Activated naive CD4-positive, alpha-beta T cell (primary cell): Measurements from ENCODE around the gene SLC17A1.
"Not testable (repeated sequence)": the region's sequence is repeated elsewhere in the genome, so short reads cannot be mapped to it uniquely, and the experiment has no call there.

Experiments used
- DNase-seq, 4 experiments: peaks; one replicate each; lab custom pipeline; 2025; lab: John Stamatoyannopoulos, UW

The SLC17A1 gene

DNA sequence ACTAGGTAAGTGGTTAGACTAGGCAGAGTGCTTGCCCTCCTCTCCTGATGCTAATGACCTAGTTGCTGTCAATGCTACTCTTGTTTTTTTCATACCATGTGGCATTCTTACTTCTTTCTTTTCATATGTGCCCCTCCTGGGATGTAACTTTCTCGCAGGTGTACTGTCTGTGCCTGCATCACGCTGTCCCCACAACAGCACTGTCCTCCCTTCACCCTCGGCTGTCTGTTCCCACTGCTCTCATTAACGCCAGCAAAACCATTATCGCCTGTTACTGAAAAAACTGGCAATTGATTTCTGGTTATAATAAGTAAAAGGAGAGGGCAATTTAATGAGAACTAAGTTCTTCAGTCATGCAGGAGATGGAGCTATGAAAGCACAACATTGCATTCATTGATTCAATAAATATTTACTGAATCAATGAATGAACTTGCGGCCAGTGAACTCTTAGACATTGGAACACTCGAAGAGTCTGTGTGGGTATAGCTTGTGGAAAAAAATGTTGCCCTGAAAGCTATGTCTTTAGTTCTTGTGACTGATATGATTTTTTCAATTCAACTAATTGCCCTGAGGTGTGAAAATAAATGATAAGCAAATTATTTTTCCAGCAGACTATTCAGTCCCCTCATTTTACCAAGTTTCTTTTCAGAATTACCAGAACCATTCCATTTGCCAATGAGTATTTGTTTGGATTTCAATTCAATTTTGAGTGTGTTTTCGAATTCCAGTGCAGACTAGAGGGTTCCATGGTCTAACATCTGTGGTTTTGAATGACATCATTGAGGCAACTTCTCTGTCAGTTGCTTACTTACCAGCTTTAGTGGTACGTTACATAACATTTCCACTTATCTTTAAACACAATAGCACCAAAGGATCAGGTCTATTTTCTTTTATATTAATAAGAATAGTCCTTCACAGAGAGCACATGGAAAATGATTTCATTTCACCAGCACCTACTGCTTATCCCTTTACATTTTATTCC lies 75.2 kb downstream of the SLC17A1 start:
- DNase-seq = no peak

DNA sequence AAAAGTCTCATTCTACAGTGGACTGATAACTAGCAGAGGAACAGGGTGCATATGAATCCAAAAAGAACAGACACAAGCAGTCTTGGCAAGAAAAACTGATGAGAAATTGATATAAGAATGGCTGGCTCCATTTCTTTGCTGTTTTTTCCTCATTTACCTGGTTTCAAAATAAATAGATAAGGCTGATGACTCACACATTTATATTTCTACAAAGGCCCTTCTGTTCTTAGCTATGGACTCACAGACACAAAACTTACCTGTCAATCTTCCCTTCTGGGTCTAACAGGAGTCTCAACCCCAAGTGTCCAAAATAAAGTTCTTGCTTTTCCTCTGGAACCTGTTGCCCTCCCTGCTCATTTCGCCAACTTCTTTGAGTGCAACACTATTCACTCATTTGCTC lies 76.4 kb downstream of the SLC17A1 start:
- DNase-seq = no peak

DNA sequence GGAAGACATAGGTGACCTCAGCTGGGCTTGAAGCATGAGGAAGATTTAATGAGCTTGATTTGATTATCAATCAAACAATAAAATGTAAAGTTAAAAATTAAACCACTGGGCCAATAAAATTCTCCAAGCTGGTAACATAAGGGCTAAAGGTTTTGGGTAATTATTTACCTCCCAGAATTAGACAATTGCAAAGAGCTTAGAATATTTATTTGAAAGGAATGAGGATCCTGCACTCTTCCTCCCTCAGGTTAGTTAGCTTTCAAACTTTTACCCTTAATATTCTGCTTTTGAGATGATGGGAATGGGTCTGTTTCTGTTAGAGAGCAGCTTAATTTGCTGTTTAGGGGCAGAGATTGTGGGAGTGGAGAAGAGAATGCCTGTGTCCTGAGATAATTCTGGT lies 77.3 kb downstream of the SLC17A1 start, which contains the start of gene SLC17A4:
TSS of gene SLC17A4 (plus strand) at position 208 of the 400 bp plus-strand sequence. CDS start 7,221 bp downstream, outside the sequence.
- no peak for DNase-seq

DNA sequence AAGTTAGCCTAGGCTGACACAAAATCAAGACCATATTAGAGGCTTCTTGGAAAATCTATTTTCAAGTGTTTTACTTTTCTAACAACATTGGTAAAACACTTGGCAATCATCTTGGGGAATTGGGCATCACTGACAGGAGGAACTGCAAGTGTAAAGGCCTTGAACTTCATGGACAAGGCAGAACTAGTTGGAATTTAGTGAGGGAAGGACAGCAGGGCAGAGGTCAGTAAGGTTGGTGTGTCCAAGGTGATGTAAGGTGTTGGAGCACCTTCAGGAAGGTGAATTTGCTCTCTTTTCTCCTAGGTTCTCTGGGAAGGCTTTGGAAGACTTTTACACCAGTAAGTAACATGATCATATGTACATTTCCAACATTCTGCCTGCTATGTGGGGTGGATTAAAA lies 78.8 kb downstream of the SLC17A1 start:
- DNase-seq = no peak

DNA sequence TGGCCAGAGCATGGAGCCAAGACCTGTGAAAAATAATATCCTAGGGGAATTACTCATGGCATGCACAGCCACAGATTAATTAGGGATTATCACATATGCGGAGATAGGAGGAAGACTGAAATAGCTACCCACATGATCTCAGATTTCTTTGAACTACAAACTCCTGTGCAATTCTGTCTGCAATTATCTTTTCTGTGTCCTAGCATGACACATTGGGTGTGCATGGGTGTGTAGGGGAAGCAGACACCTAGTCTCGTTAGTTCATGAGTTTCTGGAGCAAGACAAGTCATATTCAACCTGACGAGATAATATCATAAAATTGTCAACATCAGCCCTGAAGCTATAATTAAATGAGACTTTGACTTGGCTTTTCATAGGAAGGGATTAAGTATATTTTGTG lies 80.9 kb downstream of the SLC17A1 start:
- DNase-seq = no peak

DNA sequence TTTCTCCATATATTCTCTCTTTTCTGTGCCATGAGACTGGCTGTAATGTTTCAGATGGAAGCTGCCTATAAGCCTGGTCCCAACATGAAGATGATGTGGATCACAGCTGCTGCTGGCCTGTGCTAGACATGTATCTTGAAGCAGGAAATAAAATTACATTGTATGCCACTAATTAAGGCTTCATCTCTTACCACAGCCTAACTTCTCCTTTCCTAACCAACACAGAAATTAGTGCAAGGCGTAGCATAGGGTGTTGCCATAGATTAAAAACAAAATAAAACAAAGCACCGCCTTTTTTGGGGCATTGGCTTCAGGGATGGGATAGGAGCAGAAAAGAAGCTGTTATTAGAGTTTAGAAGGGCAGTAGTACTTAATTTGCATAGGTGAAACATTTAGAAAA lies 82.0 kb downstream of the SLC17A1 start:
- no peak for DNase-seq

DNA sequence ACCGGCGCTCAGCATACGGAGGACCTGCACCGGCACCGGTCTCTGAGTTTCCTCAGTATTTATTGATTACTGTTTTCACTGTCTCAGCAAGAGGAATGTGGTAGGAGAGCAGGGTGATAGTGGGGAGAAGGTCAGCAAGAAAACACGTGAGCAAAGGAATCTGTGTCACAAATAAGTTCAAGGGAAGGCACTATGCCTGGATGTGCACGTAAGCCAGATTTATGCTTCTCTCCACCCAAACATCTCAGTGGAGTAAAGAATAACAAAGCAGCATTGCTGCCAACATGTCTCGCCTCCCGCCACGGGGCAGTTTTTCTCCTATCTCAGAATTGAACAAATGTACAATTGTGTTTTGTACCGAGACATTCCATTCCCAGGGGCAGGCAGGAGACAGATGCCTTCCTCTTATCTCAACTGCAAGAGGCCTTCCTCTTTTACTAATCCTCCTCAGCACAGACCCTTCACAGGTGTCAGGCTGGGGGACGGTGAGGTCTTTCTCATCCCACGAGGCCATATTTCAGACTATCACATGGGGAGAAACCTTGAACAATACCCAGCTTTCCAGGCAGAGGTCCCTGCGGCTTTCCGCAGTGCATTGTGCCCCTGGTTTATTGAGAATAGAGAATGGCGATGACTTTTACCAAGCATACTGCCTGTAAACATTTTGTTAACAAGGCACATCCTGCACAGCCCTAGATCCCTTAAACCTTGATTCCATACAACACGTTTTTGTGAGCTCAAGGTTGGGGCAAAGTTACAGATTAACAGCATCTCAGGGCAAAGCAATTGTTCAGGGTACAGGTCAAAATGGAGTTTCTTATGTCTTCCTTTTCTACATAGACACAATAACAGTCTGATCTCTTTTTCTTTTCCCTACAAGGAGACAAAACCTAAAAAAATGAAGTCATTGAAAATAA lies 83.0 kb downstream of the SLC17A1 start:
- not testable (repeated sequence) for DNase-seq

DNA sequence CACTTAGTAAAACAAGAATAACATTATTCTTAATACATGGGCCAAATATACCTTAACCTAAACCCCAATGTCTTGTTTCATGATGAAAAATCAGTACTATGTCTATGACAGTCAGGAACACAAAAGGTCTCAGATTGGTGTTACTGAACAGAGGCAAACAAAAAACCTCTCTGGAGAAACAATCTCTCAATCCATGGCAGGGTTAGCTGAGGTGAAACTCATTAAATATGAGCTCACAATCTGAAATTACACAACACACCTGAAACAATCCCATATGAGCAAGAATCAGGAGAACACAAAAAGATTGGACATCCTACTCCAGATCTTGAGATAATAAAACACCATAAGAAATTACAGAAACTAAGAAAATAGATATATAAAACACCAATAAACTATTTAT lies 83.8 kb downstream of the SLC17A1 start:
- DNase-seq = no peak

DNA sequence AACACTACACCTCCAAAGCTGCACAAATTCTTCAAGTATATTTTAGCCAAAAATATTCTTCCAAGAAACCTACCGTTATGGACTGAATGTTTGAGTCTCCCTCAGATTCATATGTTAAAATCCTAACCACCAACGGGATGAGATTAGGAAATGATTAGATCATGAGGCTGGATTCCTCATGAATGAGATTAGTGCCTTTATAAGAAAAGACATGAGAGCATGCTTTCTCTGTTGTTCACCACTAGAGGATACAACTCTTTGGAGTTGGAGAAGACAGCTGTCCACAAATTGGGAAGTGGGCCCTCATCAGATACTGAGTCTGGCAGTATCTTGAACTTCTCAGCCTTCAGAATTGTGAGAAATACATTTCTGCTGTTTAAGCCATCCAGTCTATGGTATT lies 84.4 kb downstream of the SLC17A1 start:
- no peak for DNase-seq

DNA sequence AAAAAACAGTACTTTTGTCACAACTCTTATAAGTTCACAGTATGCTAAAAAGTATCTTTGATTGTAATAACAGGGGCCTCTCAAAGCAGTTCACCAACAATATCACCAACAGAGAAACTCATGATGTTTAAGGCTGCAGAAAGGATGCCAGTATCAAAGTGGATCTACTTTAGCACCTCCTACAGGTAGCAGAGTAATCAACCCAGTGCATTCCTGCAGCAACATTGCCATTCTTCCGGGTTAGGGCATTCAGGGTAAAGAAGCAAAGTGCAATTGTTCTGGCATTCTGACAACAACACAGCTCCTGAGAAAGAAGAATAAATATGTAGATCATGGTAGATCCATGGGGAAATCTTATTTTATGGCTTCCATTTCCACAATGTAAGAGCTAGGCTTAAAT lies 84.9 kb downstream of the SLC17A1 start:
- DNase-seq = no peak

DNA sequence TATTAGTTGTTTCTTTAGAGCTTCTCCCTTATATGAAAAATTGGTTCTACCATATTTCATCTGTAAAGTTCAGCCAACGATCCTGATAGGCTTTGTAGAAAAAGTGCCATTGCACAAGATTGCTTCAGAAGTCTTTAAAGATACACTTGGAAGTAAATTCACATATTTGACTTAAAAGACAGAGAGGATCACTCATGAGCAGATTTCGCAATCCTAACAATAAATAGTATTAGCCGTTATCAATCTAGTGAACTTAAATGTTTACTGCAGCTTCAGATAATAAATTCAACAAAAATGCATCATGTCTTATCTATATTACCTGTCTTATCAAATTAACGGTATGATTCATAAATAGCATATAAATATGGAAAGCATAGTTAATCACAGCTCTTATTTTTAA lies 86.0 kb downstream of the SLC17A1 start:
- no peak for DNase-seq

DNA sequence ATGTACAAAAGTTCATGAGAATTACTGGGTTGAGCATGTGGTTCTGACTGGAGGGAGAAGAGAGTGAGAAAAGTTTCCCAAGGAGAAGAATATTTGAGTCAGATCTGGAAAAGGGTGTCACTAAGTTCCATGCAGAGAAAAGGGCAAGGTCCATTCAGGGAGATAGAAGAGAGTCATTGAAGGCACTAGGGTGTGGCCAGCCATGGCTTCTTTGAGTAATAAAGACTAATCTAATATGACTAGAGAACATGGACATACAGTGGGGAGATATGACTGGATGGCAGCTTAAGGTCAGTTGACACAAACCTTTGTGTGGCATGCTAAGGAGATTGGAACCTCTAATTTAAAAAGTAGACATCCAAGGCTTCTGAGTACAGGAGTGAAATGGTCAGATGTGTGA lies 88.0 kb downstream of the SLC17A1 start:
- no peak for DNase-seq

DNA sequence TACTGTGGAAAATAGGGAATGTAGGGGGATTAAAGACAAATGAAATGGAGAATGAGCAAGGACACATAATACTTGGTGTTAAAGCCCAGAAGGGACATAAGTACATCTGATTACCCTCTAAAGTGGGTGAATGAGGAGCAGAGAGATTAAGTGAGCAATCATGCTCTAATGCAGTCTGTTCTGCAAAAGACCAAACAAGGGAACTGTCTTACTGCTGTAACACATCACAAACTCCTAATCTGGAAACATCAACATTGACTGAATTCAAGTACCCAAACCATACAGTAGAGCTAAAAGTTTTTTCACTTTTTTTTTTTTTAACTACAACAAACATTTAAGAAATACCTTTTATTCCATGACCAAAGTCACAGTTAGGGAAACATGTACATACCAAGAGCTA lies 96.6 kb downstream of the SLC17A1 start:
- DNase-seq = no peak
